ENCODE measurements around the gene SNPH. TPM values are rescaled to one million over a fixed set of nuclear protein-coding genes. Genes with fewer than 3 reads are reported as not detected.

SNPH gene
- total RNA-seq, 2 experiments from 2014 or later, result 12.8 to 13.0 TPM

DNA sequence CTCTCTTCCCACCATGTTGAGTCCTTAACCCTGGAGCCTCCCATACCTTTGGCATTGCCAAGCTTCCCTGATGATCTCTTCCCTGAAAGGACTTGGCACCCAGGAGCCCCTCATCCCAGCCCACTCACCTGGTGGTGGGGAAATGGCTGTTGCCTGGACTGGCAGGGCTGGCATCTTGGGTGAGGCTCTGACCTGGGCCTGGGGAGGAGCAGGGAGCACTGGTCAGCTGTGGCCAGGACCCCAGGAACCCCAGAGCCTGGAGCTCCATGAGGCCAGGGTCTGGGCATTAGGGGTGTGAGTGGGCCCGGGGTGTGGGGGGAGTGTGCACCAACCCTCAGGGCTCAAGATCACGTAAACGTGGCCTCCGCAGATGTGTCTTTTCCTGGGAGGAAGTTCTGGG, 53.4 kb downstream of the SNPH start:
- CTCF ChIA-PET, result no interaction called here
- no peak for DNase-seq
- H3K4me1 Mint-ChIP-seq (ENCODE audit: low read depth), result no peaks in the 10 kb centered on the region
- no peaks in the 10 kb centered on the region for H3K9me3 Mint-ChIP-seq
- TF ChIP-seq, protein P1, sequence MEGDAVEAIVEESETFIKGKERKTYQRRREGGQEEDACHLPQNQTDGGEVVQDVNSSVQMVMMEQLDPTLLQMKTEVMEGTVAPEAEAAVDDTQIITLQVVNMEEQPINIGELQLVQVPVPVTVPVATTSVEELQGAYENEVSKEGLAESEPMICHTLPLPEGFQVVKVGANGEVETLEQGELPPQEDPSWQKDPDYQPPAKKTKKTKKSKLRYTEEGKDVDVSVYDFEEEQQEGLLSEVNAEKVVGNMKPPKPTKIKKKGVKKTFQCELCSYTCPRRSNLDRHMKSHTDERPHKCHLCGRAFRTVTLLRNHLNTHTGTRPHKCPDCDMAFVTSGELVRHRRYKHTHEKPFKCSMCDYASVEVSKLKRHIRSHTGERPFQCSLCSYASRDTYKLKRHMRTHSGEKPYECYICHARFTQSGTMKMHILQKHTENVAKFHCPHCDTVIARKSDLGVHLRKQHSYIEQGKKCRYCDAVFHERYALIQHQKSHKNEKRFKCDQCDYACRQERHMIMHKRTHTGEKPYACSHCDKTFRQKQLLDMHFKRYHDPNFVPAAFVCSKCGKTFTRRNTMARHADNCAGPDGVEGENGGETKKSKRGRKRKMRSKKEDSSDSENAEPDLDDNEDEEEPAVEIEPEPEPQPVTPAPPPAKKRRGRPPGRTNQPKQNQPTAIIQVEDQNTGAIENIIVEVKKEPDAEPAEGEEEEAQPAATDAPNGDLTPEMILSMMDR (IDR thresholded peaks at IDR 0.05), result no peak
- ATAC-seq (ENCODE audit: poor library complexity), result no peak
- H3K36me3 Mint-ChIP-seq (ENCODE audit: low read depth), result no peaks in the 10 kb centered on the region
- no peaks in the 10 kb centered on the region for H3K9me3 ChIP-seq (ENCODE audit: control insufficient read depth in 1 of 2, insufficient read depth in 1 of 2, low read length in 2 of 2)
- no peak overlapping the region for H3K4me3 ChIP-seq (ENCODE audit: low read length)
- POLR2A ChIA-PET, result no interaction called here
- H3K36me3 ChIP-seq (ENCODE audit: insufficient read depth, low read length), result no peaks in the 10 kb centered on the region
- peaks cover 8% of the 10 kb centered on the region for H3K4me1 ChIP-seq (ENCODE audit: insufficient read depth, low read length)
- H3K27ac ChIP-seq (ENCODE audit: low read depth in 1 of 2, low read length in 2 of 2), result no peak overlapping the region
- H3K27me3 ChIP-seq (ENCODE audit: control insufficient read depth in 1 of 2, insufficient read depth in 2 of 2, low read length in 2 of 2), result no peaks in the 10 kb centered on the region
- no peaks in the 10 kb centered on the region for H3K27me3 Mint-ChIP-seq
- intact Hi-C loops (cut with DNase I, micrococcal nuclease), result loop anchor here in 1 of 2 experiments (10.0 kb wide), 1 partner anchor 455 kb away; no protein-coding TSS in a partner anchor
- H3K27ac Mint-ChIP-seq, result no peak overlapping the region
- no peak overlapping the region for H3K4me3 Mint-ChIP-seq

DNA sequence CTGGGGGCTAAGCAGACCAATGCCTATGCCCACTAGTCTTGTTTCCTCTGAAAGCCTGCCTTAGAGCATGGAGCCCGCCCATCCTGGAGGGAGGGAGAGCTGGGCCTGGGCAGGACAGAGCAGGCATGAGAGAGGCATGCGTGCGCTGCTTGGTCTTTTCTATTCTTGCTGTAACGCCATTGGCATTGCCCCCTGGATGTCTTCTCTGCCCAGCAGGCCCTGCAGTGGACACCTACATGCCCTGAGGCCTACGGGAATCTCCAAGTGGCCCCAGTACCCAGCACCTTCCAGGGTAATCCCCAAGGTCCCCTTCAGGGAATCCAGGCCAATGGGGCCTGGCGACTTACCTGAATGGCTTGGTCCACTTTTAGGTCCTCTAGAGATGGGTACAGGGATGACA, 53.9 kb downstream of the SNPH start:
- no peaks in the 10 kb centered on the region for H3K36me3 ChIP-seq (ENCODE audit: insufficient read depth, low read length)
- POLR2A ChIA-PET, result no interaction called here
- CTCF ChIA-PET, result no interaction called here
- H3K4me3 ChIP-seq (ENCODE audit: low read length), result no peak overlapping the region
- TF ChIP-seq, protein P1 (IDR thresholded peaks at IDR 0.05), result no peak
- Mint-ChIP-seq H3K9me3 (no peaks in the 10 kb centered on the region), H3K4me3 (no peak overlapping the region), H3K36me3 (ENCODE audit: low read depth) (no peaks in the 10 kb centered on the region), H3K27ac (no peak overlapping the region), H3K4me1 (ENCODE audit: low read depth) (no peaks in the 10 kb centered on the region), H3K27me3 (no peaks in the 10 kb centered on the region)
- DNase-seq, result no peak
- H3K9me3 ChIP-seq (ENCODE audit: control insufficient read depth in 1 of 2, insufficient read depth in 1 of 2, low read length in 2 of 2), result no peaks in the 10 kb centered on the region
- no peak overlapping the region for H3K27ac ChIP-seq (ENCODE audit: low read depth in 1 of 2, low read length in 2 of 2)
- ATAC-seq (ENCODE audit: poor library complexity), result no peak
- intact Hi-C loops (cut with DNase I, micrococcal nuclease), result loop anchor here in 1 of 2 experiments (5.0 to 10.0 kb wide), 2 partner anchors 55 to 98 kb away; partner anchors contain the start of gene SNPH
- H3K4me1 ChIP-seq (ENCODE audit: insufficient read depth, low read length), result peaks cover 14% of the 10 kb centered on the region
- H3K27me3 ChIP-seq (ENCODE audit: control insufficient read depth in 1 of 2, insufficient read depth in 2 of 2, low read length in 2 of 2), result no peaks in the 10 kb centered on the region

DNA sequence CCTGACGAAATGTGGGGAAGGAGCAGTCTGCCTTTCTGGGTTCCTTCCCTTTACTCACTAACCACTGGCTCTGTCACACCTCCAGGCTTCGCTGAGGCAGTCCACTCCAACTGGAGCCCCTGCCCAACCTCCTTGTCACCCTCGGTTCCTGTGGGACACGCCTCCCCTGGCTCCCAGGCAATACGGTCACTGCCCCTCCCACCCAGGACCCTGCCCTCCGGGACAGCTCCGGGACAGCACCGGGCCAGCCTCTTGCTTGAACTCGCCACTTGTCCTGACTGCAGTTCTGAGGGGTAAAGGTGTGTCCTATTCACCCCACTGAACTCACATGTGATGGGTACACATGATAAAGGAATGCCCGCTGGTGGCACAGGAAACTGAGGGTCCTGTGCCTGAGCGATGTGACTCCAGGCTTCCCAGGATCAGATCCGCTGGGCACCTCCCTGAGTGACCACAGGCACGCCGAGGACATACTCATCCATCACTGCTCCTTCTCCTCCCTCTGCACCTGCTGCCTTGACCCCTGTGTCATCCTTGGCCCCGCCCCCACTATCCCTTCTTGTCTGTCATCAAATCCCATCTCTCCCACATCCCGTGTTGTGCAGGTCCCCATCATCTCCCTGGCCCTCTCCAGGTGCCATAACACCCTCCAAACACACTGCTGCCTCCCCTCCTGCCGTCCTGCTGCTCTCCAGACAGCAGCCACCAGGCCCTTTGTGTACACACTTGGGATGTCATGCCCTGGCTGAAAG, 55.0 kb downstream of the SNPH start:
- H3K27ac Mint-ChIP-seq, result no peak overlapping the region
- no peak for ATAC-seq (ENCODE audit: poor library complexity)
- intact Hi-C loops (cut with DNase I, micrococcal nuclease), result loop anchor here in 1 of 2 experiments (5.0 to 10.0 kb wide), 2 partner anchors 56 to 99 kb away; partner anchors contain the start of gene SNPH

More for the DNA sequence above, 55.0 kb downstream of the SNPH start:
- H3K4me1 ChIP-seq (ENCODE audit: insufficient read depth, low read length), result peaks cover 20% of the 10 kb centered on the region
- Mint-ChIP-seq H3K4me1 (ENCODE audit: low read depth) (no peaks in the 10 kb centered on the region), H3K36me3 (ENCODE audit: low read depth) (no peaks in the 10 kb centered on the region), H3K9me3 (no peaks in the 10 kb centered on the region), H3K27me3 (no peaks in the 10 kb centered on the region), H3K4me3 (no peak overlapping the region)
- ChIA-PET POLR2A (no interaction called here), CTCF (interaction anchor here (1.1 kb wide), 1 partner anchor 146 kb away, joined by 4 read pairs; the partner anchor contains the start of gene NSFL1C)
- no peak overlapping the region for H3K4me3 ChIP-seq (ENCODE audit: low read length)
- H3K9me3 ChIP-seq (ENCODE audit: control insufficient read depth in 1 of 2, insufficient read depth in 1 of 2, low read length in 2 of 2), result no peaks in the 10 kb centered on the region
- H3K27me3 ChIP-seq (ENCODE audit: control insufficient read depth in 1 of 2, insufficient read depth in 2 of 2, low read length in 2 of 2), result no peaks in the 10 kb centered on the region
- no peak for DNase-seq
- TF ChIP-seq, protein P1 (IDR thresholded peaks at IDR 0.05), result no peak
- no peak overlapping the region for H3K27ac ChIP-seq (ENCODE audit: low read depth in 1 of 2, low read length in 2 of 2)
- H3K36me3 ChIP-seq (ENCODE audit: insufficient read depth, low read length), result no peaks in the 10 kb centered on the region

Measured in CD4-positive, alpha-beta T cell (primary cell).